B cell (primary cell): ENCODE data around the gene HSPB7.

Experiments used
- CTCF ChIP-seq: fragments of 200-600 bp; IDR thresholded peaks from one replicate; pipeline ENCODE4 v1.8.0; 2022; ENCODE audit warnings: antibody characterized with exemption, mild to moderate bottlenecking
- EZH2 ChIP-seq: IDR thresholded peaks from 2 replicates; pipeline ENCODE4 v1.6.1; 2012; ENCODE audit warnings: borderline replicate concordance, low read depth, mild to moderate bottlenecking, moderate library complexity, low read length; ENCODE audit not compliant: insufficient read depth, poor library complexity, severe bottlenecking

- TF ChIP-seq EZH2 (no peak), CTCF (no peak)
Observed at GRCh38 chr1:15965228-15965767, 52.5 kb downstream of the HSPB7 start.
